Activated B cell treated with CpG ODN at 0.5 μM for 24 hours (primary cell): ENCODE measurements around the gene DUSP5. TPM values are rescaled to one million over a fixed set of nuclear protein-coding genes. Genes with fewer than 3 reads are reported as not detected.

Experiments used
- ATAC-seq: fragments of 200-7000 bp; cut with Tn5 transposase; one replicate; pipeline ENCODE4 v1.10.0; 2021; ENCODE audit warnings: low read depth, mild to moderate bottlenecking, moderate library complexity
- CTCF ChIA-PET: fragments of 350-600 bp; sonication (Branson Sonifier 250); formaldehyde crosslinking; loops from one replicate; lab custom pipeline; 2021; ENCODE audit warnings: antibody characterized with exemption; lab: Charles Lee
- POLR2A ChIA-PET: fragments of 350-600 bp; sonication (Branson Sonifier 250); formaldehyde crosslinking; loops from one replicate; lab custom pipeline; 2021; ENCODE audit warnings: antibody characterized with exemption; lab: Charles Lee
- DNase-seq: peaks from one replicate; pipeline ENCODE4 v3.0.0; 2022
- H3K27ac Mint-ChIP-seq: one replicate; pipeline ENCODE4 v1.8.0; 2020; ENCODE audit warnings: mixed read lengths
- H3K27me3 Mint-ChIP-seq: one replicate; pipeline ENCODE4 v1.8.0; 2021; ENCODE audit warnings: mixed read lengths
- H3K36me3 Mint-ChIP-seq: one replicate; pipeline ENCODE4 v1.8.0; 2021; ENCODE audit warnings: low read depth, mixed read lengths
- H3K4me1 Mint-ChIP-seq: one replicate; pipeline ENCODE4 v1.8.0; 2021; ENCODE audit warnings: mixed read lengths
- H3K4me3 Mint-ChIP-seq: one replicate; pipeline ENCODE4 v1.8.0; 2020; ENCODE audit warnings: mild to moderate bottlenecking, mixed read lengths
- H3K9me3 Mint-ChIP-seq: one replicate; pipeline ENCODE4 v1.8.0; 2020; ENCODE audit warnings: mixed read lengths
- intact Hi-C: fragments of 100-400 bp; cut with micrococcal nuclease; formaldehyde crosslinking; loops from one replicate; pipeline ENCODE4 v1.15.1; 2024
- total RNA-seq: library from RNA; stranded (reverse); gene quantifications from 2 replicates; pipeline ENCODE4 v1.2.3, GENCODE V29; 2022
- TF ChIP-seq, protein P1 (sequence below): fragments of 200-600 bp; IDR thresholded peaks from one replicate; pipeline ENCODE4 v1.8.0; 2022; ENCODE audit warnings: antibody characterized with exemption, mild to moderate bottlenecking

The DUSP5 gene
- total RNA-seq, 1 donor from 2014 or later, result 26.1 TPM

DNA sequence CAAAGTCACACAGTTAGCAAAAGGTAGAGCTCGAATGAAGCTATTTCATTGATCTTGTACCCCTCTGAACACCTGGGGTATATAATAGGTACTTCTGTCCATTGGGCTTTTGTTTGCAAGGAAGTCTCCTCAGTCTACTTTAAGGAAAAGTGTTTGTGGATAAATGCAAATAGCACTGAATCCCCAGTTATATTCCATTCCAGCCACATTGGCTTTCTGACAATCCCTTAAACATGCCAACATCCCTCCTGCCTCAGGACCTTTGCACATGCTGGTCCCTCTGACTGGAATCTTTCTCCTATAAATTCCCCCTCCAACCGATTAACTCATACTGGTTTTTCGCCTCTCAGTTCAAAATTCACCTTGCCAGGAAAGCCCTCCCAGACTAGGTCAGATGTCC is 17.1 kb downstream of the DUSP5 start:
- H3K4me1 Mint-ChIP-seq, result peaks cover 22% of the 10 kb centered on the region
- H3K9me3 Mint-ChIP-seq, result no peaks in the 10 kb centered on the region
- ChIA-PET CTCF (no interaction called here), POLR2A (interaction anchor here (1.4 kb wide), 1 partner anchor 160 kb away, joined by 5 read pairs; no protein-coding TSS in a partner anchor)
- DNase-seq (no peak), ATAC-seq (no peak)
- peaks cover 51% of the 10 kb centered on the region for H3K36me3 Mint-ChIP-seq
- no peak overlapping the region for H3K4me3 Mint-ChIP-seq
- no peak overlapping the region for H3K27ac Mint-ChIP-seq
- intact Hi-C loops, result no loop called here
- no peaks in the 10 kb centered on the region for H3K27me3 Mint-ChIP-seq
- TF ChIP-seq, protein P1, sequence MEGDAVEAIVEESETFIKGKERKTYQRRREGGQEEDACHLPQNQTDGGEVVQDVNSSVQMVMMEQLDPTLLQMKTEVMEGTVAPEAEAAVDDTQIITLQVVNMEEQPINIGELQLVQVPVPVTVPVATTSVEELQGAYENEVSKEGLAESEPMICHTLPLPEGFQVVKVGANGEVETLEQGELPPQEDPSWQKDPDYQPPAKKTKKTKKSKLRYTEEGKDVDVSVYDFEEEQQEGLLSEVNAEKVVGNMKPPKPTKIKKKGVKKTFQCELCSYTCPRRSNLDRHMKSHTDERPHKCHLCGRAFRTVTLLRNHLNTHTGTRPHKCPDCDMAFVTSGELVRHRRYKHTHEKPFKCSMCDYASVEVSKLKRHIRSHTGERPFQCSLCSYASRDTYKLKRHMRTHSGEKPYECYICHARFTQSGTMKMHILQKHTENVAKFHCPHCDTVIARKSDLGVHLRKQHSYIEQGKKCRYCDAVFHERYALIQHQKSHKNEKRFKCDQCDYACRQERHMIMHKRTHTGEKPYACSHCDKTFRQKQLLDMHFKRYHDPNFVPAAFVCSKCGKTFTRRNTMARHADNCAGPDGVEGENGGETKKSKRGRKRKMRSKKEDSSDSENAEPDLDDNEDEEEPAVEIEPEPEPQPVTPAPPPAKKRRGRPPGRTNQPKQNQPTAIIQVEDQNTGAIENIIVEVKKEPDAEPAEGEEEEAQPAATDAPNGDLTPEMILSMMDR, result no peak

DNA sequence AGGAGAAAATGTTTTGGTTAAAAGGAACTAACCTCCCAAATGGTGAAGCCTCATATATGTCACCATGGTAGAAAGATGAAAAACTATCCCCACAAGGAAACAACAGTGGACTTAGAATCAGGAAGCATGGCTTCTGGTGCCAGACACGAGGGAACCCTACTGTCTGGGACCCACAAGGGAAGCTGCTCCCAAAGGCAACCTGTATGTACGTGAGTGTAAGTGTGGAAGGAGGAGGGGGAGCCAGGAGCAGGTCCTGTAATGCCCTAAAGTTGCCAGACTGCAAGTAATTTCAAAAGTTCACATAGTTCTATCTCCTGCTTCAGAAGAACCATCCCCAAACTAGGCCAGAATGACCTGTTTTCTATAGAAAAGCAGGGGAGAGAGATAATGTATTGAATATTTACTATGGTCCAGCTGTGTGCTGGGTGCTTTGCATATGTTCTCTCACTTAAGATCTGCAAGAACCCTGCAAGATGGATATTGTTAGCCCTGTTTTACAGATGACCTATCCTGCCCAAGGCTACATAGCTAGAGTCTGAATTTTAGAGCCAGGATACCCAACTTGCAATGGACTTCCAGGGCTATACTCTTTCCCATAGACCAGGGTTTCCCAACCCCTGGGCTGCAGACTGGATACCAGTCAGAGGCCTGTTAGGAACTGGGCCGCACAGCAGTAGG is 19.2 kb downstream of the DUSP5 start:
- ChIA-PET POLR2A (interaction anchor here (1.0 kb wide), 1 partner anchor 14 kb away, joined by 3 read pairs; no protein-coding TSS in a partner anchor), CTCF (no interaction called here)
- no peak for ATAC-seq
- peaks cover 31% of the 10 kb centered on the region for H3K36me3 Mint-ChIP-seq
- no peak for DNase-seq
- TF ChIP-seq, protein P1, result no peak
- intact Hi-C loops, result no loop called here
- no peaks in the 10 kb centered on the region for H3K27me3 Mint-ChIP-seq
- no peaks in the 10 kb centered on the region for H3K9me3 Mint-ChIP-seq
- no peak overlapping the region for H3K4me3 Mint-ChIP-seq
- no peak overlapping the region for H3K27ac Mint-ChIP-seq
- peaks cover 20% of the 10 kb centered on the region for H3K4me1 Mint-ChIP-seq

DNA sequence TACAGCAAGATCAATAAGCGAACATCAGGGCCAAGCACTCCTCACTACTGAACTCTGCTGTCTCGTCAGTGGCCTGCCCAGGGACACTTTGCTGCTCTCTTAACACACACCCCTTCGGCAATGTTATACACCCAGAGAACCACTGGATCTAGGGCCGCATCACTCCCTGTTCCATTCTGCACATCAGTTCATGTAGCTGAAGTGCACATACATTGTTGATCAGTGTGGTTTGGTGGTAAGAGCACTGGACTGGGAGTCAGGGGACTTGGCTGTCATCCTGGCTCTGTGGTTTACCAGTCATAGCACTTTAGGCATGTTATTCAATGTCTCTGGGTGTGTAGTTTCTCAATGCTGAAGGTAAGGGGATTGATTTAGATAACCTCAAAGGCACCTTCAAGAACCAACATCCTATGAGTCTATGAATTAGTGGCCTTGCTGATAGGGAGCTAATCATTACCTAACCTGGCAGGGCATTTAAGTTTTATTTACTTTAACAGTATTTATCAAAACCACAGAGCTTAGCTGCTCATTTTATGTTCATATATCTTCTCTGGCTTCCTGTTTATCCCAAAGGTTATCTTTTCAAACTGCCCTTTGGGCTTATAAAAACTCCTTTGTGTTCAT is 24.8 kb downstream of the DUSP5 start:
- H3K9me3 Mint-ChIP-seq, result no peaks in the 10 kb centered on the region
- intact Hi-C loops, result no loop called here
- no peak for ATAC-seq
- no peaks in the 10 kb centered on the region for H3K36me3 Mint-ChIP-seq
- POLR2A ChIA-PET, result no interaction called here
- no peak for DNase-seq
- no peak overlapping the region for H3K27ac Mint-ChIP-seq
- peaks cover 2% of the 10 kb centered on the region for H3K4me1 Mint-ChIP-seq
- no peaks in the 10 kb centered on the region for H3K27me3 Mint-ChIP-seq
- CTCF ChIA-PET, result interaction anchor here (1.4 kb wide), 1 partner anchor 169 kb away, joined by 4 read pairs; no protein-coding TSS in a partner anchor
- TF ChIP-seq, protein P1, result no peak
- H3K4me3 Mint-ChIP-seq, result no peak overlapping the region

DNA sequence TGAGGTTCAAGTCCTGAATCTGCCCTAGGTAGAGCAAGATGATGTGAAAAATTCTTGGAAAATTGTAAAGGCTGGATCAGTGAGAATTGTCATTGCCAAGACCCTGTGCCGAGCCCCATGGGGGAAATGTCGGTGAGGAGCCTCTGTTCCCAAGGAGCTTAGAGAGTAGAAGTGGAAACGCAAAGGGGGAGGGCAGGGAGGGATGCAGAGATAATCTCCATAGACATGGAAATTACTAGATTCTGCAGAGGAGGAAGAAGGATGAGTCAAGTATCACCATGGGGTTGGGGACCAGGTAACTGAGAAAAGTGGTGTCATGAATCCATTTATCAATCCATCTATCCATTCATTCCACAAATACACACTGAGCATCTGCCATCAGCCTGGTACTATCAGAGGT is 26.0 kb downstream of the DUSP5 start:
- intact Hi-C loops, result no loop called here
- POLR2A ChIA-PET, result no interaction called here
- Mint-ChIP-seq H3K27me3 (no peaks in the 10 kb centered on the region), H3K9me3 (no peaks in the 10 kb centered on the region), H3K27ac (no peak overlapping the region), H3K4me1 (peaks cover 11% of the 10 kb centered on the region), H3K36me3 (no peaks in the 10 kb centered on the region), H3K4me3 (no peak overlapping the region)
- TF ChIP-seq, protein P1, result no peak
- no peak for DNase-seq
- no peak for ATAC-seq
- CTCF ChIA-PET, result interaction anchor here (1.2 kb wide), 1 partner anchor 11 kb away, joined by 3 read pairs; no protein-coding TSS in a partner anchor

DNA sequence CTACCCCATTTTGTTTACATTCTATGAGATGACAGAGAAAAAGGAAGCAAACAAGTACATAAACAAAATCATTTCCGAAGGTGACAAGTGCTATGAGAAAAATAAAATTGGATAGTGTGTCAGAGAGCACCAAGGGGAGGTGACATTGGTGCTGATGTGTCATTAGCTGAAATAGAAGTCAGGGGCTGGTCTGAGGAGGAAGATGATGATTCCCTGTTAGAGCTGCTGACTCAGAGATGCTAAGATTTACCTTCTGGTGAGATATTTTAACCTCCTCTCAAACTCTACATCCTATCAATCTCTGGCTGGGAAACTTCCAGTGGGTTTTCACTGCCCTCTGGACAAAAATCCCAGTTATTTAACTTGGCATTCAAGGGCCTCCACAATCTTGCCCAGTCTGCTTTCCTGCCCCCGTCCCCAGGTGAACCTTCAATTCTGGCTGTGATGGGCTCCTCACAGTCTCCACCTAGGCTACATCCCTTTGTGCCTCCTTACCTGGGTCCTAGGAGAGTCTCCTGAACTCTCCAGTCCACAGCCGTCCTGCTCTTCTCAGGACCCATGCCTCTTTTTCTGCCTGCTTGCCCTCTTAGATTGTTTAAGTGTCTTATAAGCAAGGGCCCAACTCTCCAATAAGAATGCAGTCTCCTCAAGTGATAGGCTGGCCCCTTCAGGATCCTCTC is 26.6 kb downstream of the DUSP5 start:
- Mint-ChIP-seq H3K4me1 (peaks cover 17% of the 10 kb centered on the region), H3K27me3 (no peaks in the 10 kb centered on the region), H3K9me3 (no peaks in the 10 kb centered on the region), H3K4me3 (no peak overlapping the region), H3K36me3 (no peaks in the 10 kb centered on the region), H3K27ac (no peak overlapping the region)
- TF ChIP-seq, protein P1, result no peak
- CTCF ChIA-PET, result interaction anchor here (1.2 kb wide), 1 partner anchor 12 kb away, joined by 3 read pairs; no protein-coding TSS in a partner anchor
- intact Hi-C loops, result no loop called here
- POLR2A ChIA-PET, result no interaction called here
- ATAC-seq (no peak), DNase-seq (no peak)
